Fibroblast of lung (primary cell): ENCODE results near the gene MMP25. TPM values are rescaled to one million over a fixed set of nuclear protein-coding genes. Genes with fewer than 3 reads are reported as not detected.

Experiments used
- DNase-seq, 2 donors: peaks; one replicate each; pipeline versions ENCODE4 v3.0.0 to v3.0.0-alpha.2; 2010; ENCODE audit warnings: low read depth in 2 of 2
- H2AFZ ChIP-seq: 2 replicates; pipeline ENCODE4 v1.5.1; 2012; ENCODE audit warnings: low read length, control low read depth, inconsistent platforms
- H3K27ac ChIP-seq: 2 replicates; pipeline ENCODE4 v1.5.1; 2011; ENCODE audit warnings: low read length, control low read depth; ENCODE audit not compliant: insufficient read depth
- H3K27me3 ChIP-seq: 2 replicates; pipeline ENCODE4 v1.5.1; 2011; ENCODE audit warnings: mild to moderate bottlenecking, low read length; ENCODE audit not compliant: control insufficient read depth, insufficient read depth
- H3K36me3 ChIP-seq: 2 replicates; pipeline ENCODE4 v1.5.1; 2011; ENCODE audit warnings: low read length; ENCODE audit not compliant: control insufficient read depth, insufficient read depth
- H3K4me1 ChIP-seq: 2 replicates; pipeline ENCODE4 v1.5.1; 2011; ENCODE audit warnings: low read length; ENCODE audit not compliant: control insufficient read depth, insufficient read depth; ENCODE audit errors: extremely low read depth
- H3K4me2 ChIP-seq: 2 replicates; pipeline ENCODE4 v1.5.1; 2011; ENCODE audit warnings: low read length, control low read depth; ENCODE audit not compliant: insufficient read depth; ENCODE audit errors: extremely low read depth
- H3K4me3 ChIP-seq, 4 experiments: fragments of 200-600 bp in 1 of 4; sonication (generic) in 1 of 4; replicated peaks in 1 of 4; 2 replicates each; pipeline ENCODE4 v1.5.1; 2011 to 2016; ENCODE audit warnings: low read length in 4 of 4, low read depth in 3 of 4, mild to moderate bottlenecking in 3 of 4, control low read depth in 2 of 4, inconsistent platforms in 1 of 4, mixed read lengths in 1 of 4; ENCODE audit not compliant: insufficient read depth in 1 of 4; ENCODE audit errors: control extremely low read depth in 1 of 4
- H3K79me2 ChIP-seq: 2 replicates; pipeline ENCODE4 v1.5.1; 2012; ENCODE audit warnings: mild to moderate bottlenecking, low read length, inconsistent platforms; ENCODE audit not compliant: control insufficient read depth, insufficient read depth
- H3K9ac ChIP-seq: 2 replicates; pipeline ENCODE4 v1.5.1; 2011; ENCODE audit warnings: mild to moderate bottlenecking, low read length, control low read depth; ENCODE audit not compliant: insufficient read depth
- H3K9me3 ChIP-seq: 2 replicates; pipeline ENCODE4 v1.5.1; 2012; ENCODE audit warnings: low read depth, low read length; ENCODE audit not compliant: control insufficient read depth, insufficient read depth
- H4K20me1 ChIP-seq: 2 replicates; pipeline ENCODE4 v1.5.1; 2011; ENCODE audit warnings: low read length; ENCODE audit not compliant: control insufficient read depth, insufficient read depth; ENCODE audit errors: extremely low read depth
- EZH2 ChIP-seq: IDR thresholded peaks from 2 replicates; pipeline ENCODE4 v1.5.1; 2012; ENCODE audit warnings: low read length, control low read depth, mild to moderate bottlenecking; ENCODE audit errors: missing control alignments
- polyA plus RNA-seq, 2 donors: library from polyadenylated mRNA; depleted of rRNA in 1 of 2; stranded (reverse) in 1 of 2; unstranded in 1 of 2; fragments of >200 nt; gene quantifications; 2 replicates each; pipeline ENCODE4 v1.2.1, GENCODE V29; 2011 to 2012; ENCODE audit warnings: missing spikeins in 1 of 2
- total RNA-seq: library from RNA; depleted of rRNA; stranded (reverse); fragments of >200 nt; gene quantifications from 2 replicates; pipeline ENCODE4 v1.2.1, GENCODE V29; 2014
- TF ChIP-seq, protein P1 (sequence below), 2 donors: IDR thresholded peaks in 1 of 2; conservative IDR thresholded peaks in 1 of 2; 1 replicate in 1 of 2; 2 replicates in 1 of 2; pipeline ENCODE4 v1.5.1; 2011 to 2012; ENCODE audit warnings: low read length in 2 of 2, control low read depth in 1 of 2, inconsistent platforms in 1 of 2, low read depth in 1 of 2, mild to moderate bottlenecking in 1 of 2

Gene MMP25
- total and polyA plus RNA-seq, 2 donors (not counting 1 experiment from before 2014, with no cell fraction given): 0.03 TPM; not detected in 1

DNA sequence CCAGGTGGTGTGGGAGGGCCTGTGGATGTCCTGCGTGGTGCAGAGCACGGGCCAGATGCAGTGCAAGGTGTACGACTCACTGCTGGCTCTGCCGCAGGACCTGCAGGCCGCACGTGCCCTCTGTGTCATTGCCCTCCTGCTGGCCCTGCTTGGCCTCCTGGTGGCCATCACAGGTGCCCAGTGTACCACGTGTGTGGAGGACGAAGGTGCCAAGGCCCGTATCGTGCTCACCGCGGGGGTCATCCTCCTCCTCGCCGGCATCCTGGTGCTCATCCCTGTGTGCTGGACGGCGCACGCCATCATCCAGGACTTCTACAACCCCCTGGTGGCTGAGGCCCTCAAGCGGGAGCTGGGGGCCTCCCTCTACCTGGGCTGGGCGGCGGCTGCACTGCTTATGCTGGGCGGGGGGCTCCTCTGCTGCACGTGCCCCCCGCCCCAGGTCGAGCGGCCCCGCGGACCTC is 32.8 kb upstream of the MMP25 start:
- Histone ChIP-seq H3K4me2 (no peak overlapping the region), H3K27ac (no peak overlapping the region), H3K9ac (no peak overlapping the region), H3K9me3 (no peaks in the 10 kb centered on the region), H4K20me1 (no peaks in the 10 kb centered on the region), H3K79me2 (no peaks in the 10 kb centered on the region), H3K4me1 (no peaks in the 10 kb centered on the region), H3K36me3 (no peaks in the 10 kb centered on the region), H3K4me3 (no peak overlapping the region), H2AFZ (no peak overlapping the region), H3K27me3 (peaks cover 30% of the 10 kb centered on the region)
- TF ChIP-seq EZH2: no peak
- TF ChIP-seq, protein P1, sequence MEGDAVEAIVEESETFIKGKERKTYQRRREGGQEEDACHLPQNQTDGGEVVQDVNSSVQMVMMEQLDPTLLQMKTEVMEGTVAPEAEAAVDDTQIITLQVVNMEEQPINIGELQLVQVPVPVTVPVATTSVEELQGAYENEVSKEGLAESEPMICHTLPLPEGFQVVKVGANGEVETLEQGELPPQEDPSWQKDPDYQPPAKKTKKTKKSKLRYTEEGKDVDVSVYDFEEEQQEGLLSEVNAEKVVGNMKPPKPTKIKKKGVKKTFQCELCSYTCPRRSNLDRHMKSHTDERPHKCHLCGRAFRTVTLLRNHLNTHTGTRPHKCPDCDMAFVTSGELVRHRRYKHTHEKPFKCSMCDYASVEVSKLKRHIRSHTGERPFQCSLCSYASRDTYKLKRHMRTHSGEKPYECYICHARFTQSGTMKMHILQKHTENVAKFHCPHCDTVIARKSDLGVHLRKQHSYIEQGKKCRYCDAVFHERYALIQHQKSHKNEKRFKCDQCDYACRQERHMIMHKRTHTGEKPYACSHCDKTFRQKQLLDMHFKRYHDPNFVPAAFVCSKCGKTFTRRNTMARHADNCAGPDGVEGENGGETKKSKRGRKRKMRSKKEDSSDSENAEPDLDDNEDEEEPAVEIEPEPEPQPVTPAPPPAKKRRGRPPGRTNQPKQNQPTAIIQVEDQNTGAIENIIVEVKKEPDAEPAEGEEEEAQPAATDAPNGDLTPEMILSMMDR (conservative IDR thresholded peaks at IDR 0.05 in 1 of 2, IDR thresholded peaks at IDR 0.05 in 1 of 2; ENCODE audit: low read depth in 1 of 2, low read length in 2 of 2): no peak
- DNase-seq: no peak

GRCh38 chr16:3013998-3014690 is 32.2 kb upstream of the MMP25 start:
- no peak overlapping the region for H3K27ac ChIP-seq
- no peak overlapping the region for H3K9ac ChIP-seq
- peaks cover 30% of the 10 kb centered on the region for H3K27me3 ChIP-seq
- H4K20me1 ChIP-seq: no peaks in the 10 kb centered on the region
- no peak overlapping the region for H3K4me2 ChIP-seq
- no peak overlapping the region for H2AFZ ChIP-seq
- H3K36me3 ChIP-seq: no peaks in the 10 kb centered on the region
- H3K9me3 ChIP-seq: no peaks in the 10 kb centered on the region
- no peaks in the 10 kb centered on the region for H3K79me2 ChIP-seq
- H3K4me1 ChIP-seq: no peaks in the 10 kb centered on the region
- no peak overlapping the region for H3K4me3 ChIP-seq
- no peak for TF ChIP-seq EZH2
- TF ChIP-seq, protein P1 (conservative IDR thresholded peaks at IDR 0.05 in 1 of 2, IDR thresholded peaks at IDR 0.05 in 1 of 2; ENCODE audit: low read depth in 1 of 2, low read length in 2 of 2): no peak
- no peak for DNase-seq

GRCh38 chr16:3014971-3015370 is 31.4 kb upstream of the MMP25 start:
- no peak for DNase-seq
- Histone ChIP-seq H3K4me1 (no peaks in the 10 kb centered on the region), H3K27me3 (peaks cover 26% of the 10 kb centered on the region), H3K4me2 (no peak overlapping the region), H3K9ac (no peak overlapping the region), H4K20me1 (no peaks in the 10 kb centered on the region), H3K79me2 (no peaks in the 10 kb centered on the region), H3K4me3 (no peak overlapping the region), H2AFZ (no peak overlapping the region), H3K27ac (no peak overlapping the region), H3K36me3 (no peaks in the 10 kb centered on the region), H3K9me3 (no peaks in the 10 kb centered on the region)
- no peak for TF ChIP-seq EZH2
- TF ChIP-seq, protein P1 (conservative IDR thresholded peaks at IDR 0.05 in 1 of 2, IDR thresholded peaks at IDR 0.05 in 1 of 2; ENCODE audit: low read depth in 1 of 2, low read length in 2 of 2): no peak
